SK-N-SH (cell line): ENCODE measurements around the gene VDR.

ENCODE experiments used
- EZH2phosphoT487 ChIP-seq: fragments of 200-600 bp; sonication (generic); IDR thresholded peaks from 2 replicates; pipeline ENCODE4 v1.6.1; 2017; ENCODE audit warnings: low read depth, mixed run types, mild to moderate bottlenecking, antibody characterized with exemption, moderate library complexity, borderline replicate concordance
- TF ChIP-seq, protein P1 (sequence below): IDR thresholded peaks from 2 replicates; pipeline ENCODE4 v1.4.0; 2012; ENCODE audit warnings: low read depth, borderline replicate concordance
- TF ChIP-seq, protein P2 (sequence below): fragments of 200-600 bp; sonication (generic); IDR thresholded peaks from 2 replicates; pipeline ENCODE4 v1.6.1; 2017; ENCODE audit warnings: antibody characterized with exemption, mild to moderate bottlenecking, moderate library complexity

DNA sequence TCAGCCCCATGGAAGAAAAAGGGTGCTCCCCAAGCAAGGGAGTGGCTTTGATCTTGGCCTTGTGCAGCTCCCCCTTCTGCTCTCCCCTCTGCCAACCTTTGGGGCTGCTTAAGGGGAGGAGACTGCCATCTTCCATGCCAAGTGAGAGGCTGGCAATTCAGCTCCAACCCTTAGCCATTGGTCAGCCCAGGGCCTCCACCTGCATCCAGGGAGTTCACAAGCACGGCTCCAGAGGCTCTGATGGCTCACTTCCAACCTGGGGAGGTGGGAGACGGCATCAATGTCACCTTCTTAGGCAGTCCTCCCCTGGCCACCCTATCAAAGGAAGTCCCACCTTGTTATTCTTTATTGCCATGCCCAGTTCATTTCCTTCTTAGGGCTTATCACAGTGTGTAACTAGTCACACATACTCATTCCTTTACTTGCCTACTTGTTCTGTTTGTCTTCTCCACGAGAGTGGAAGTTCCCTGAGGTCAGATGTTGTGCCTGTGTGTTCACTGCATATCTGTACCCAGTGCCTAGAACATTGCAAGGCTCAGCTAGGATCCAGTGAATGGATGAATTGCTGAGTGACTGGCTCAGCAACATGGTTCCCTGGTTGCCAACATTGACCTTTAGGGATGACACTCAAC lies 90.1 kb downstream of the VDR start:
- TF ChIP-seq, protein P1, sequence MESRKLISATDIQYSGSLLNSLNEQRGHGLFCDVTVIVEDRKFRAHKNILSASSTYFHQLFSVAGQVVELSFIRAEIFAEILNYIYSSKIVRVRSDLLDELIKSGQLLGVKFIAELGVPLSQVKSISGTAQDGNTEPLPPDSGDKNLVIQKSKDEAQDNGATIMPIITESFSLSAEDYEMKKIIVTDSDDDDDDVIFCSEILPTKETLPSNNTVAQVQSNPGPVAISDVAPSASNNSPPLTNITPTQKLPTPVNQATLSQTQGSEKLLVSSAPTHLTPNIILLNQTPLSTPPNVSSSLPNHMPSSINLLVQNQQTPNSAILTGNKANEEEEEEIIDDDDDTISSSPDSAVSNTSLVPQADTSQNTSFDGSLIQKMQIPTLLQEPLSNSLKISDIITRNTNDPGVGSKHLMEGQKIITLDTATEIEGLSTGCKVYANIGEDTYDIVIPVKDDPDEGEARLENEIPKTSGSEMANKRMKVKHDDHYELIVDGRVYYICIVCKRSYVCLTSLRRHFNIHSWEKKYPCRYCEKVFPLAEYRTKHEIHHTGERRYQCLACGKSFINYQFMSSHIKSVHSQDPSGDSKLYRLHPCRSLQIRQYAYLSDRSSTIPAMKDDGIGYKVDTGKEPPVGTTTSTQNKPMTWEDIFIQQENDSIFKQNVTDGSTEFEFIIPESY: no peak
- TF ChIP-seq EZH2phosphoT487: no peak
- TF ChIP-seq, protein P2, sequence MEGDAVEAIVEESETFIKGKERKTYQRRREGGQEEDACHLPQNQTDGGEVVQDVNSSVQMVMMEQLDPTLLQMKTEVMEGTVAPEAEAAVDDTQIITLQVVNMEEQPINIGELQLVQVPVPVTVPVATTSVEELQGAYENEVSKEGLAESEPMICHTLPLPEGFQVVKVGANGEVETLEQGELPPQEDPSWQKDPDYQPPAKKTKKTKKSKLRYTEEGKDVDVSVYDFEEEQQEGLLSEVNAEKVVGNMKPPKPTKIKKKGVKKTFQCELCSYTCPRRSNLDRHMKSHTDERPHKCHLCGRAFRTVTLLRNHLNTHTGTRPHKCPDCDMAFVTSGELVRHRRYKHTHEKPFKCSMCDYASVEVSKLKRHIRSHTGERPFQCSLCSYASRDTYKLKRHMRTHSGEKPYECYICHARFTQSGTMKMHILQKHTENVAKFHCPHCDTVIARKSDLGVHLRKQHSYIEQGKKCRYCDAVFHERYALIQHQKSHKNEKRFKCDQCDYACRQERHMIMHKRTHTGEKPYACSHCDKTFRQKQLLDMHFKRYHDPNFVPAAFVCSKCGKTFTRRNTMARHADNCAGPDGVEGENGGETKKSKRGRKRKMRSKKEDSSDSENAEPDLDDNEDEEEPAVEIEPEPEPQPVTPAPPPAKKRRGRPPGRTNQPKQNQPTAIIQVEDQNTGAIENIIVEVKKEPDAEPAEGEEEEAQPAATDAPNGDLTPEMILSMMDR: no peak
